Measurements from ENCODE around the gene CPPED1. TPM values are rescaled to one million over a fixed set of nuclear protein-coding genes. Genes with fewer than 3 reads are reported as not detected.

The CPPED1 gene
- total and polyA plus RNA-seq, 2 experiments from 2014 or later = 27.2 to 28.6 TPM

- no peaks in the 10 kb centered on the region for H3K36me3 ChIP-seq (replicated peaks; ENCODE audit: insufficient read depth, low read depth)
- DNase-seq (ENCODE audit: low spot score) = no peak
- H3K4me2 ChIP-seq = no peak overlapping the region
- H3K27ac ChIP-seq = no peak overlapping the region
- no peak overlapping the region for H2AFZ ChIP-seq
- no peak overlapping the region for H3K4me3 ChIP-seq
- no peaks in the 10 kb centered on the region for H3K9me3 ChIP-seq (ENCODE audit: low read depth)
- no peaks in the 10 kb centered on the region for H3K4me1 ChIP-seq (ENCODE audit: insufficient read depth)
- TF ChIP-seq, protein P1, sequence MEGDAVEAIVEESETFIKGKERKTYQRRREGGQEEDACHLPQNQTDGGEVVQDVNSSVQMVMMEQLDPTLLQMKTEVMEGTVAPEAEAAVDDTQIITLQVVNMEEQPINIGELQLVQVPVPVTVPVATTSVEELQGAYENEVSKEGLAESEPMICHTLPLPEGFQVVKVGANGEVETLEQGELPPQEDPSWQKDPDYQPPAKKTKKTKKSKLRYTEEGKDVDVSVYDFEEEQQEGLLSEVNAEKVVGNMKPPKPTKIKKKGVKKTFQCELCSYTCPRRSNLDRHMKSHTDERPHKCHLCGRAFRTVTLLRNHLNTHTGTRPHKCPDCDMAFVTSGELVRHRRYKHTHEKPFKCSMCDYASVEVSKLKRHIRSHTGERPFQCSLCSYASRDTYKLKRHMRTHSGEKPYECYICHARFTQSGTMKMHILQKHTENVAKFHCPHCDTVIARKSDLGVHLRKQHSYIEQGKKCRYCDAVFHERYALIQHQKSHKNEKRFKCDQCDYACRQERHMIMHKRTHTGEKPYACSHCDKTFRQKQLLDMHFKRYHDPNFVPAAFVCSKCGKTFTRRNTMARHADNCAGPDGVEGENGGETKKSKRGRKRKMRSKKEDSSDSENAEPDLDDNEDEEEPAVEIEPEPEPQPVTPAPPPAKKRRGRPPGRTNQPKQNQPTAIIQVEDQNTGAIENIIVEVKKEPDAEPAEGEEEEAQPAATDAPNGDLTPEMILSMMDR (IDR thresholded peaks at IDR 0.05; ENCODE audit: poor library complexity) = no peak
- TF ChIP-seq EZH2phosphoT487 (IDR thresholded peaks at IDR 0.05; ENCODE audit: low read depth, severe bottlenecking, unreplicated experiment) = no peak
- TF ChIP-seq EZH2 (IDR thresholded peaks at IDR 0.05; ENCODE audit: borderline replicate concordance) = no peak
- H3K79me2 ChIP-seq = peaks cover 18% of the 10 kb centered on the region
- 96% methylated on average over 6 of the region's 6 CpGs for WGBS (ENCODE audit: low lambda C conversion rate, missing lambda C conversion rate)
- no peaks in the 10 kb centered on the region for H3K27me3 ChIP-seq
- no peaks in the 10 kb centered on the region for H3K9me2 ChIP-seq (replicated peaks; ENCODE audit: insufficient read depth)
- H4K20me1 ChIP-seq (ENCODE audit: insufficient read depth, poor library complexity, severe bottlenecking) = no peaks in the 10 kb centered on the region
These were observed 17.6 kb downstream of the CPPED1 start for GRCh38 chr16:12786081-12786480.

GRCh38 chr16:12784076-12784475 lies 19.6 kb downstream of the CPPED1 start:
- Histone ChIP-seq H3K27me3 (no peaks in the 10 kb centered on the region), H3K4me2 (no peak overlapping the region), H2AFZ (no peak overlapping the region), H3K9me2 (replicated peaks; ENCODE audit: insufficient read depth) (no peaks in the 10 kb centered on the region), H3K4me1 (ENCODE audit: insufficient read depth) (no peaks in the 10 kb centered on the region), H3K9me3 (ENCODE audit: low read depth) (no peaks in the 10 kb centered on the region), H3K36me3 (replicated peaks; ENCODE audit: insufficient read depth, low read depth) (no peaks in the 10 kb centered on the region), H4K20me1 (ENCODE audit: insufficient read depth, poor library complexity, severe bottlenecking) (no peaks in the 10 kb centered on the region), H3K4me3 (no peak overlapping the region), H3K27ac (no peak overlapping the region), H3K79me2 (peaks cover 12% of the 10 kb centered on the region)
- no peak for DNase-seq (ENCODE audit: low spot score)
- TF ChIP-seq, protein P1 (IDR thresholded peaks at IDR 0.05; ENCODE audit: poor library complexity) = no peak
- TF ChIP-seq EZH2phosphoT487 (IDR thresholded peaks at IDR 0.05; ENCODE audit: low read depth, severe bottlenecking, unreplicated experiment) (no peak), EZH2 (IDR thresholded peaks at IDR 0.05; ENCODE audit: borderline replicate concordance) (no peak)

DNA sequence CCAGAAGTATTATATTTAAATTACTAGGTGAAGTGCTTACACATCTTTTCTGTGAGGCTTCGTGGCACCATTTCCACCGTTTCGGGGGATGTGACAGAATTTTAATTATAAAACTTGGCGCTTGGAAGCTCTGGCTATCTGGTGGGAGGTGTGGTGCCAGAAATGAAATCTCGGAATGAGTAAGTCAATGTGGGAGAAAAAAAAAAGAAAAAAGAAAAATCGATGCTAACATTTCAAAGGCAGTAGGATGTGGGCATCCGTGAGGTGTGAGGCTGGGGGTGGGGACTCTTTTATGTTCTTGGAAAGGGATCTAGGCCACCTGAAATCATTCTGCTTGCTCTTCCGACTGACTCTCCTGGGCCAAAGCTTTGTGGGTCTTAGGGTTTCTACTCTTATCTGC lies 21.9 kb downstream of the CPPED1 start:
- Histone ChIP-seq H3K4me1 (ENCODE audit: insufficient read depth) (no peaks in the 10 kb centered on the region), H3K4me2 (no peak overlapping the region), H3K27ac (no peak overlapping the region), H4K20me1 (ENCODE audit: insufficient read depth, poor library complexity, severe bottlenecking) (no peaks in the 10 kb centered on the region), H2AFZ (no peak overlapping the region), H3K79me2 (peaks cover 12% of the 10 kb centered on the region), H3K4me3 (no peak overlapping the region), H3K9me2 (replicated peaks; ENCODE audit: insufficient read depth) (no peaks in the 10 kb centered on the region), H3K9me3 (ENCODE audit: low read depth) (no peaks in the 10 kb centered on the region), H3K36me3 (replicated peaks; ENCODE audit: insufficient read depth, low read depth) (no peaks in the 10 kb centered on the region), H3K27me3 (no peaks in the 10 kb centered on the region)
- TF ChIP-seq, protein P1 (IDR thresholded peaks at IDR 0.05; ENCODE audit: poor library complexity) = no peak
- no peak for TF ChIP-seq EZH2phosphoT487 (IDR thresholded peaks at IDR 0.05; ENCODE audit: low read depth, severe bottlenecking, unreplicated experiment)
- no peak for TF ChIP-seq EZH2 (IDR thresholded peaks at IDR 0.05; ENCODE audit: borderline replicate concordance)
- no peak for DNase-seq (ENCODE audit: low spot score)
- 95% methylated on average over 8 of the region's 8 CpGs for WGBS (ENCODE audit: low lambda C conversion rate, missing lambda C conversion rate)

DNA sequence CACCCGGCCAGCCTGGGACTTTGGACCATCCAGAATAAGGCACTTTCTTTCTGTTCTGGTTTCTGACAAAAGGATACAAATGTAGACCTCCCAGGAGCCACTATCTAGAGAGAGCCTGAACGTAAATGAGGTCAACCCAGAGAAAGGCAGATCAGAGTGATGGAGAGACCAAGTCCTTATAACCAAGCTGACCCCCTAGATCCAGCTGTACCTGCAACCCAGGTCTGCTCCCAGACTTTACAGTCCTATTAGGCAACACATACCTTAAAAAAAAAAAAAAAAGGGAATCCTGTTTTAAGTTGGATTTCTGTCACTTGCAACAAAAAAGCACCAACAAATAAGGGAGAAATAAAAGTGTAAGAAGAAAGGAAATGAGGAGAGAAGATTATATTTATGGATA lies 23.2 kb downstream of the CPPED1 start:
- Histone ChIP-seq H2AFZ (no peak overlapping the region), H3K9me2 (replicated peaks; ENCODE audit: insufficient read depth) (no peaks in the 10 kb centered on the region), H3K4me1 (ENCODE audit: insufficient read depth) (no peaks in the 10 kb centered on the region), H3K36me3 (replicated peaks; ENCODE audit: insufficient read depth, low read depth) (no peaks in the 10 kb centered on the region), H3K27ac (no peak overlapping the region), H3K79me2 (peaks cover 12% of the 10 kb centered on the region), H3K9me3 (ENCODE audit: low read depth) (no peaks in the 10 kb centered on the region), H4K20me1 (ENCODE audit: insufficient read depth, poor library complexity, severe bottlenecking) (no peaks in the 10 kb centered on the region), H3K27me3 (no peaks in the 10 kb centered on the region), H3K4me2 (no peak overlapping the region), H3K4me3 (no peak overlapping the region)
- no peak for TF ChIP-seq EZH2 (IDR thresholded peaks at IDR 0.05; ENCODE audit: borderline replicate concordance)
- TF ChIP-seq, protein P1 (IDR thresholded peaks at IDR 0.05; ENCODE audit: poor library complexity) = no peak
- no peak for TF ChIP-seq EZH2phosphoT487 (IDR thresholded peaks at IDR 0.05; ENCODE audit: low read depth, severe bottlenecking, unreplicated experiment)
- DNase-seq (ENCODE audit: low spot score) = no peak
- WGBS (ENCODE audit: low lambda C conversion rate, missing lambda C conversion rate) = 97% methylated on average over 2 of the region's 2 CpGs

Data from hepatocyte (in vitro differentiated cells).